ENCODE results near the gene GGT6.

DNA sequence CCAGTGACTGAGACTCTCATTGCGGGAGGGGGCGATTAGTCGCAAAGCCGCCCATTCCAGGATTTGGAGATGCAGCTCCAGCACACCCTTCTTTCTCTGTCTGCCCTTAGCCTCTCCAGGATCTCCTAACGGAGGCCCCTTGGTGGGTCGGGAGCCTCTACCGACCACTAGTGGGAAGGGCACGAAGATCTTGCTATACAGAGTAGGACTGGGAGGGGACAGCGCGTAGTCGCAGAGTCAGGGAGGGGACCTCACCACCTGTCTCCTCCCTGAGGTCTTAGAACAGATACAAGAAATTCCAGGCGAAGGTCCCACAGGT, 23.4 kb upstream of the GGT6 start:
- TF ChIP-seq, protein P1, sequence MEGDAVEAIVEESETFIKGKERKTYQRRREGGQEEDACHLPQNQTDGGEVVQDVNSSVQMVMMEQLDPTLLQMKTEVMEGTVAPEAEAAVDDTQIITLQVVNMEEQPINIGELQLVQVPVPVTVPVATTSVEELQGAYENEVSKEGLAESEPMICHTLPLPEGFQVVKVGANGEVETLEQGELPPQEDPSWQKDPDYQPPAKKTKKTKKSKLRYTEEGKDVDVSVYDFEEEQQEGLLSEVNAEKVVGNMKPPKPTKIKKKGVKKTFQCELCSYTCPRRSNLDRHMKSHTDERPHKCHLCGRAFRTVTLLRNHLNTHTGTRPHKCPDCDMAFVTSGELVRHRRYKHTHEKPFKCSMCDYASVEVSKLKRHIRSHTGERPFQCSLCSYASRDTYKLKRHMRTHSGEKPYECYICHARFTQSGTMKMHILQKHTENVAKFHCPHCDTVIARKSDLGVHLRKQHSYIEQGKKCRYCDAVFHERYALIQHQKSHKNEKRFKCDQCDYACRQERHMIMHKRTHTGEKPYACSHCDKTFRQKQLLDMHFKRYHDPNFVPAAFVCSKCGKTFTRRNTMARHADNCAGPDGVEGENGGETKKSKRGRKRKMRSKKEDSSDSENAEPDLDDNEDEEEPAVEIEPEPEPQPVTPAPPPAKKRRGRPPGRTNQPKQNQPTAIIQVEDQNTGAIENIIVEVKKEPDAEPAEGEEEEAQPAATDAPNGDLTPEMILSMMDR (conservative IDR thresholded peaks at IDR 0.05; ENCODE audit: low read depth, low read length) = peak; percentile 53
- TF ChIP-seq EZH2 (IDR thresholded peaks at IDR 0.05; ENCODE audit: borderline replicate concordance, low read depth, low read length, poor library complexity, severe bottlenecking) = no peak

All from A673 (cell line).